H1 (cell line): ENCODE measurements around the gene ETNPPL. TPM values are rescaled to one million over a fixed set of nuclear protein-coding genes. Genes with fewer than 3 reads are reported as not detected.

Experiments
- CTCF ChIA-PET: fragments of 300-600 bp; sonication (Branson Sonifier 250); formaldehyde crosslinking; loops from one replicate; lab custom pipeline; 2021; ENCODE audit not compliant: partially characterized antibody; lab: Charles Lee
- POLR2A ChIA-PET: fragments of 300-600 bp; sonication (Branson Sonifier 250); formaldehyde crosslinking; loops from one replicate; lab custom pipeline; 2021; ENCODE audit warnings: inconsistent platforms; ENCODE audit not compliant: partially characterized antibody; lab: Charles Lee
- DNase-seq, 2 experiments: peaks; one replicate each; pipeline versions ENCODE4 v3.0.0 to v3.0.0-alpha.2; 2010 to 2022; ENCODE audit warnings: low spot score in 2 of 2, low read depth in 1 of 2, mixed read lengths in 1 of 2
- FAIRE-seq: peaks from 2 replicates; lab custom pipeline; 2011; peaks lifted over from hg19 to GRCh38; lab: Jason Lieb, UNC
- H2AFZ ChIP-seq: 2 replicates; pipeline ENCODE4 v1.8.1; 2012; ENCODE audit warnings: low read length, inconsistent platforms
- H2AK5ac ChIP-seq: 2 replicates; pipeline ENCODE4 v1.6.1; 2013; ENCODE audit warnings: low read depth, low read length
- H2BK120ac ChIP-seq: replicated peaks from 2 replicates; pipeline ENCODE3; 2013; ENCODE audit warnings: low read depth, low read length, inconsistent platforms
- H2BK12ac ChIP-seq: 2 replicates; pipeline ENCODE4 v1.6.1; 2013; ENCODE audit warnings: low read depth, low read length
- H2BK15ac ChIP-seq: 2 replicates; pipeline ENCODE4 v1.6.1; 2013; ENCODE audit warnings: low read length
- H2BK20ac ChIP-seq: 2 replicates; pipeline ENCODE4 v1.6.1; 2013; ENCODE audit warnings: low read length
- H2BK5ac ChIP-seq: 2 replicates; pipeline ENCODE4 v1.6.1; 2013; ENCODE audit warnings: low read depth, low read length
- H3K14ac ChIP-seq: 2 replicates; pipeline ENCODE4 v1.6.1; 2013; ENCODE audit warnings: inconsistent platforms; ENCODE audit not compliant: insufficient read length
- H3K18ac ChIP-seq: 2 replicates; pipeline ENCODE4 v1.6.1; 2013; ENCODE audit warnings: low read length; ENCODE audit errors: extremely low read depth
- H3K23ac ChIP-seq: 2 replicates; pipeline ENCODE4 v1.6.1; 2013; ENCODE audit warnings: inconsistent platforms; ENCODE audit not compliant: insufficient read length
- H3K23me2 ChIP-seq: 2 replicates; pipeline ENCODE4 v1.6.1; 2013; ENCODE audit warnings: low read depth, low read length
- H3K27ac ChIP-seq: 2 replicates; pipeline ENCODE4 v1.6.1; 2011; ENCODE audit warnings: low read depth, low read length, inconsistent platforms
- H3K27me3 ChIP-seq, 4 experiments: replicated peaks in 1 of 4; 1 replicate in 1 of 4; 2 replicates in 3 of 4; pipeline versions ENCODE4 v1.6.1 to v1.8.1; 2011 to 2013; ENCODE audit warnings: low read length in 3 of 4, mild to moderate bottlenecking in 3 of 4, inconsistent platforms in 2 of 4, mixed read lengths in 2 of 4, moderate library complexity in 1 of 4; ENCODE audit not compliant: control insufficient read depth in 3 of 4, insufficient read depth in 3 of 4; ENCODE audit errors: extremely low read depth in 1 of 4
- H3K36me3 ChIP-seq, 4 experiments: 2 replicates each; pipeline versions ENCODE4 v1.6.1 to v1.8.1; 2011 to 2013; ENCODE audit warnings: mild to moderate bottlenecking in 4 of 4, low read length in 3 of 4, moderate library complexity in 2 of 4, control low read depth in 1 of 4, inconsistent platforms in 1 of 4; ENCODE audit not compliant: insufficient read depth in 4 of 4, control insufficient read depth in 2 of 4
- H3K4ac ChIP-seq: replicated peaks from 2 replicates; pipeline ENCODE3; 2013; ENCODE audit warnings: low read length, low read depth, mixed read lengths, inconsistent platforms; ENCODE audit not compliant: insufficient read length
- H3K4me1 ChIP-seq, 4 experiments: replicated peaks in 1 of 4; 1 replicate in 1 of 4; 2 replicates in 3 of 4; pipeline versions ENCODE4 v1.6.1 to v1.8.1; 2011 to 2013; ENCODE audit warnings: low read length in 3 of 4, inconsistent platforms in 2 of 4, mixed read lengths in 1 of 4; ENCODE audit not compliant: insufficient read depth in 4 of 4, control insufficient read depth in 3 of 4
- H3K4me2 ChIP-seq, 2 experiments: 2 replicates each; pipeline versions ENCODE4 v1.6.1 to v1.8.1; 2011 to 2013; ENCODE audit warnings: low read depth in 2 of 2, low read length in 2 of 2, control low read depth in 1 of 2, inconsistent platforms in 1 of 2, mild to moderate bottlenecking in 1 of 2; ENCODE audit not compliant: insufficient read depth in 1 of 2
- H3K4me3 ChIP-seq, 4 experiments: fragments of 200-600, 300-600 bp in 1 of 4; sonication (generic), shearing (Covaris generic), sonication (Bioruptor Twin) in 1 of 4; 2 replicates each; pipeline versions ENCODE4 v1.5.1 to v1.8.1; 2011 to 2016; ENCODE audit warnings: low read length in 4 of 4, low read depth in 3 of 4, control low read depth in 2 of 4, inconsistent platforms in 2 of 4, mild to moderate bottlenecking in 2 of 4, mixed read lengths in 1 of 4, moderate library complexity in 1 of 4; ENCODE audit not compliant: insufficient read depth in 2 of 4; ENCODE audit errors: extremely low read depth in 1 of 4
- H3K56ac ChIP-seq: replicated peaks from 2 replicates; pipeline ENCODE3; 2013; ENCODE audit warnings: low read depth, mild to moderate bottlenecking, mixed read lengths, low read length, inconsistent platforms; ENCODE audit not compliant: insufficient read length
- H3K79me1 ChIP-seq: 2 replicates; pipeline ENCODE4 v1.6.1; 2013; ENCODE audit warnings: low read depth, low read length, control low read depth
- H3K79me2 ChIP-seq, 2 experiments: 2 replicates each; pipeline versions ENCODE4 v1.6.1 to v1.8.1; 2012 to 2013; ENCODE audit warnings: low read length in 2 of 2, mild to moderate bottlenecking in 2 of 2, inconsistent platforms in 1 of 2; ENCODE audit not compliant: insufficient read depth in 2 of 2, control insufficient read depth in 1 of 2
- H3K9ac ChIP-seq, 4 experiments: replicated peaks in 1 of 4; 1 replicate in 1 of 4; 2 replicates in 3 of 4; pipeline versions ENCODE4 v1.6.1 to v1.8.1; 2011 to 2013; ENCODE audit warnings: low read depth in 3 of 4, low read length in 3 of 4, control low read depth in 2 of 4, mild to moderate bottlenecking in 2 of 4, moderate library complexity in 2 of 4, inconsistent platforms in 1 of 4; ENCODE audit errors: extremely low read depth in 1 of 4
- H3K9me3 ChIP-seq, 2 experiments: 2 replicates each; pipeline versions ENCODE4 v1.6.1 to v1.8.1; 2012 to 2013; ENCODE audit warnings: mild to moderate bottlenecking in 2 of 2, moderate library complexity in 2 of 2, control low read depth in 1 of 2, inconsistent platforms in 1 of 2, low read depth in 1 of 2, low read length in 1 of 2, mixed read lengths in 1 of 2; ENCODE audit not compliant: insufficient read depth in 2 of 2
- H4K20me1 ChIP-seq, 2 experiments: replicated peaks in 1 of 2; 2 replicates each; pipeline versions ENCODE3 to v1.8.1; 2011 to 2013; ENCODE audit warnings: inconsistent platforms in 2 of 2, low read length in 2 of 2, mild to moderate bottlenecking in 1 of 2; ENCODE audit not compliant: insufficient read depth in 2 of 2, control insufficient read depth in 1 of 2
- H4K5ac ChIP-seq: 2 replicates; pipeline ENCODE4 v1.6.1; 2013; ENCODE audit warnings: low read length, low read depth, mixed read lengths, inconsistent platforms; ENCODE audit not compliant: insufficient read length
- H4K8ac ChIP-seq: 2 replicates; pipeline ENCODE4 v1.8.0; 2013; ENCODE audit warnings: mild to moderate bottlenecking, moderate library complexity, low read length, inconsistent platforms; ENCODE audit not compliant: insufficient read depth; ENCODE audit errors: extremely low read depth
- H4K91ac ChIP-seq: replicated peaks from 2 replicates; pipeline ENCODE3; 2013; ENCODE audit warnings: low read length, mixed read lengths, inconsistent platforms; ENCODE audit not compliant: insufficient read length
- CBX5 ChIP-seq: fragments of 300-800, 300-1000 bp; sonication (generic); IDR thresholded peaks from 2 replicates; pipeline ENCODE4 v1.7.1; 2016; ENCODE audit warnings: antibody characterized with exemption, low read length, low read depth
- CREB1 ChIP-seq: IDR thresholded peaks from 2 replicates; pipeline ENCODE4 v1.6.1; 2012; ENCODE audit warnings: inconsistent platforms
- E2F6 ChIP-seq: IDR thresholded peaks from 2 replicates; pipeline ENCODE4 v1.6.1; 2012; ENCODE audit warnings: inconsistent platforms
- GABPA ChIP-seq: IDR thresholded peaks from 2 replicates; pipeline ENCODE4 v1.6.1; 2011; ENCODE audit warnings: mild to moderate bottlenecking, low read length, moderate library complexity, borderline replicate concordance; ENCODE audit not compliant: insufficient read depth
- SIRT6 ChIP-seq: IDR thresholded peaks from one replicate; pipeline ENCODE4 v1.7.1; 2012; ENCODE audit warnings: low read length, inconsistent platforms
- SP2 ChIP-seq: IDR thresholded peaks from 2 replicates; pipeline ENCODE4 v1.6.1; 2012; ENCODE audit warnings: mild to moderate bottlenecking, low read length, inconsistent platforms
- SRF ChIP-seq: IDR thresholded peaks from 2 replicates; pipeline ENCODE4 v1.6.1; 2011; ENCODE audit warnings: mild to moderate bottlenecking, low read depth, low read length, moderate library complexity
- TAF1 ChIP-seq: IDR thresholded peaks from 2 replicates; pipeline ENCODE4 v1.6.1; 2011; ENCODE audit warnings: mild to moderate bottlenecking, low read depth, low read length
- TAF7 ChIP-seq: optimal IDR thresholded peaks from 2 replicates; pipeline ENCODE3; 2011; ENCODE audit warnings: low read depth, mild to moderate bottlenecking, inconsistent platforms, low read length, moderate library complexity, borderline replicate concordance
- ZNF274 ChIP-seq: IDR thresholded peaks from 2 replicates; pipeline ENCODE4 v1.7.0; 2012; ENCODE audit warnings: low read length, borderline replicate concordance; ENCODE audit errors: extremely low read depth
- WGBS, 2 experiments: shearing (Covaris generic) in 1 of 2; methylation state at CpG; one replicate each; pipeline versions ENCODE4 v1.1.6 to v1.1.7; 2013 to 2015; ENCODE audit warnings: low lambda C conversion rate in 2 of 2, mixed read lengths in 2 of 2, inconsistent platforms in 1 of 2, low coverage in 1 of 2, missing lambda C conversion rate in 1 of 2; ENCODE audit not compliant: insufficient replicate concordance in 2 of 2, insufficient coverage in 1 of 2, insufficient read length in 1 of 2; ENCODE audit errors: extremely low coverage in 1 of 2, missing lambda C conversion rate in 1 of 2; 5-methylcytosine and 5-hydroxymethylcytosine counted together
- polyA plus RNA-seq, 7 experiments: library from polyadenylated mRNA; depleted of rRNA in 3 of 7; stranded (reverse) in 5 of 7; unstranded in 2 of 7; fragments of >200 nt in 5 of 7; fragments of 200-250 nt in 2 of 7; gene quantifications; 1 replicate in 5 of 7; 2 replicates in 1 of 7; 4 replicates in 1 of 7; pipeline versions ENCODE4 v1.2.1 to v1.2.3, GENCODE V29; 2011 to 2013; ENCODE audit warnings: missing spikeins in 2 of 7, mixed read lengths in 2 of 7
- total RNA-seq: library from RNA; stranded (reverse); fragmentation: NEBNext Ultra II Directional; extraction: Animal tissue kit (Norgen Biotek cat#: 25700); gene quantifications from 2 replicates; pipeline ENCODE4 v1.2.1, GENCODE V29; 2021
- TF ChIP-seq, protein P1 (sequence below): IDR thresholded peaks from 2 replicates; pipeline ENCODE4 v1.6.1; 2012; ENCODE audit warnings: low read length, inconsistent platforms

The ETNPPL gene
- total and polyA plus RNA-seq, 2 of the 8 experiments (the other 6 are each of a cell fraction or from before 2014, with no cell fraction given): 0.80 to 2.5 TPM

DNA sequence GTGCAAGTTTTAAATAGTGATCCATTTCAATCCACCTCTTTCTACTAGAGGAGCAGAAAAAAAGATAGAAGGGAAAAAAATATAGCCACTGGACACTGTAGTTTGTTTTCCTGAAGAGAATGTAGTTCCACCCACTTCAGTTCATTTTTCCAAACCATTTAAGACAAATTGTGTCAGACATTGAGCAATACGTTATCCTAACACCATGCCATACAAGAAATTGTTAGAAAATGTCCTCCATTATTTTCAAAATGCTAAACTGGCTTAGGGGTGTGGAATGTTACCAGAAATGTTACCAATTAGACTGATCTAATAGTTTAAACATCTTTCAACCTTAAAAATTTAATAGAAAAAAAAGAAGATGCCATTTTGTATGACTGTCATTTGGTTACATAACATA, 48.6 kb upstream of the ETNPPL start:
- no peak overlapping the region for H3K4me3 ChIP-seq
- H3K9ac ChIP-seq: no peak overlapping the region
- H3K4me2 ChIP-seq: no peak overlapping the region
- no peaks in the 10 kb centered on the region for H3K9me3 ChIP-seq
- no peak overlapping the region for H3K56ac ChIP-seq
- H3K4me1 ChIP-seq: no peaks in the 10 kb centered on the region
- no peaks in the 10 kb centered on the region for H3K36me3 ChIP-seq
- no peaks in the 10 kb centered on the region for H3K23me2 ChIP-seq
- no peak overlapping the region for H2BK12ac ChIP-seq
- 91% methylated on average over 1 of the region's 1 CpG; no CpG with 5 or more reads in 1 of the 2 experiments for WGBS, 2 experiments
- no peak overlapping the region for H3K18ac ChIP-seq
- H2BK120ac ChIP-seq: no peak overlapping the region
- no peak for DNase-seq
- no peaks in the 10 kb centered on the region for H3K79me1 ChIP-seq
- H4K20me1 ChIP-seq: no peaks in the 10 kb centered on the region
- H3K4ac ChIP-seq: no peak overlapping the region
- ChIA-PET CTCF (no interaction called here), POLR2A (no interaction called here)
- no peak overlapping the region for H2AK5ac ChIP-seq
- H2BK5ac ChIP-seq: no peak overlapping the region
- H4K5ac ChIP-seq: no peak overlapping the region
- FAIRE-seq: no peak
- no peaks in the 10 kb centered on the region for H3K79me2 ChIP-seq
- no peak overlapping the region for H3K27ac ChIP-seq
- H3K14ac ChIP-seq: no peak overlapping the region
- no peak overlapping the region for H4K8ac ChIP-seq
- H4K91ac ChIP-seq: no peak overlapping the region
- no peak overlapping the region for H2BK20ac ChIP-seq
- no peak overlapping the region for H2AFZ ChIP-seq
- H3K27me3 ChIP-seq: no peaks in the 10 kb centered on the region
- TF ChIP-seq GABPA (no peak), SP2 (no peak), SIRT6 (no peak), TAF1 (no peak), SRF (no peak), CREB1 (no peak), E2F6 (no peak), CBX5 (no peak), TAF7 (no peak), ZNF274 (no peak)
- TF ChIP-seq, protein P1, sequence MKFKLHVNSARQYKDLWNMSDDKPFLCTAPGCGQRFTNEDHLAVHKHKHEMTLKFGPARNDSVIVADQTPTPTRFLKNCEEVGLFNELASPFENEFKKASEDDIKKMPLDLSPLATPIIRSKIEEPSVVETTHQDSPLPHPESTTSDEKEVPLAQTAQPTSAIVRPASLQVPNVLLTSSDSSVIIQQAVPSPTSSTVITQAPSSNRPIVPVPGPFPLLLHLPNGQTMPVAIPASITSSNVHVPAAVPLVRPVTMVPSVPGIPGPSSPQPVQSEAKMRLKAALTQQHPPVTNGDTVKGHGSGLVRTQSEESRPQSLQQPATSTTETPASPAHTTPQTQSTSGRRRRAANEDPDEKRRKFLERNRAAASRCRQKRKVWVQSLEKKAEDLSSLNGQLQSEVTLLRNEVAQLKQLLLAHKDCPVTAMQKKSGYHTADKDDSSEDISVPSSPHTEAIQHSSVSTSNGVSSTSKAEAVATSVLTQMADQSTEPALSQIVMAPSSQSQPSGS: no peak
- TF ChIP-seq, all 59 proteins: peak for 0
- Histone ChIP-seq H3K23ac (no peak overlapping the region), H2BK15ac (no peak overlapping the region)
